HG03064 (cell line): ENCODE measurements around the gene FAM110A.
A peak's percentile ranks its signal among the peaks of the same experiment; 100 is the strongest.
"Not testable (repeated sequence)": the region's sequence is repeated elsewhere in the genome, so short reads cannot be mapped to it uniquely, and the experiment has no call there.

ENCODE experiments used
- ATAC-seq: cut with Tn5 transposase; IDR thresholded peaks from one replicate; pipeline ENCODE4 v1.9.1; 2021; ENCODE audit warnings: low read depth; ENCODE audit not compliant: unreplicated experiment

Gene FAM110A

DNA sequence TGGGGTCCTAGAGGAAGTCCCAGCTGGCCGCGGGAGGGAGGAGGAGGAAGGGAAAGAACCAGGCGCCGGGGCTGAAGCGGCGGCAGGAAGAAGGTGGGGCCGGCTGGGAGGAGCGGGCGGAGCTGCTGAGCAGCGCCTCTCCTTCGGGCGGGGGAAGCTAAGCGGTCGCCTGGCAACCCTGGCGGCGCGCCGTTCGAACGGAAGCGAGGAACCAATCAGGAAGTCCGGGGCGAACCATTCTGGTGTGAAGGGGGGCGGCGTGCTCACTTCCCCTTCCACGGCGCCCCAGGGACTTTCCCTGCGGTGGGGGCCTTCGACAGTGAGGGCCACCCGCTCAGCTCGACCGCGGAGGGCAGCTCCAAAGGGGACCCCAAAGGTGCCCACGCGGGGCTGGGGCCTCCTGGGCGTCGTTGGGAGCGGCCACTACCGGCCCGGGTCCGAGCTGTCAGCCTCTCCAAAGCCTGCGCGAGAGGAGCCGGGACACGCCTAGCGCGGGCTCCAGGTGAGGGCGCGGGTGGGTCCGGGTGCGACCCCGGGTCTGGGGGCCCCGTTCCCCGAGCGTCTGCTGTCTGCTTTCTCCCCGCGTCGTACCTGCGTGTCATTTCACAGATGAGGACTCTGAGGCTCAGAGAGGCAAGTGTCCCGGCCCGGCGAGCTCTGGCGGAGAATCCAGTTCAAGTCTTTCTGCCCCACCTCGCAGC, at the start of gene FAM110A:
TSS of gene FAM110A (plus strand) at position 266 of the 701 bp plus-strand sequence. CDS start 11,090 bp downstream, outside the sequence.
- ATAC-seq = peak; percentile 81

DNA sequence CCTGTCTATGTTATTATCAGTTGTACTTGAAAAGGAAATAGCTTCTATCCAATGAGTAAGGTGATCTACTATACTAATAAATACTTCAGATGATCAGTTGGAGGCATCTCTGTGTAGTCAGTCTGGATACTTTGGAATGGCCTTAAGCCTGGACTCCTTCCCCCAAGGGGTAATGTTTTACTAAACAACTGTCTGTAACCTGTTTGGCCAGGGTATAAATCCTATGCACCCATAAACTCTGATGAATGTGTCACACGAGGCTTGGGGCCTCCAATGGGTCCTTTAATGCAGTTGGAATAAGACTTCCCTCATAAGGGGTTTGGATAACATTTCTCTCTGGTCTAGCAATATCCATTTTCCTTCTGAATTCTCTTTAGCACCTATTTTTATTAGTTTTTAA, 45.7 kb upstream of the FAM110A start:
- ATAC-seq = no peak

DNA sequence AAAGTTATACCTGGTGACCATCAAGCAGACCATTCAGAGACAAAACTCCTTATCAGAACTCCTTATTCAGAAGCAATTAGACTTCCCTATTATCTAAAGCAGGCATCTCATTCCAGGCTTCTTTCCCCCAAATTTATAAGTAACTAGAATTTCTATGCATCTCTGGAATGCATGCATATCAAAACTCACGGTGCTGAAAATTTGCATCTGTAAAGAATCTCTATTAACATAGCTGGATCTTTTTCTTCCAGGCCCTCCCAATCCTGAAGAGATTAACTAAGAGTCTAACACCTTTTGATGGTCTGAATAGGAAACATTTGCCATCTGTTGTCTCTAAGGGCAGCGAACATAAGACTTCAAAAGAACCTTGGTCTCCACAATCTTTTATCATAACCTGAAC, 42.5 kb upstream of the FAM110A start:
- no peak for ATAC-seq

GRCh38 chr20:792248-792647, 41.3 kb upstream of the FAM110A start:
- ATAC-seq = no peak

- ATAC-seq = no peak
Observed at GRCh38 chr20:796921-797320, 36.6 kb upstream of the FAM110A start.

DNA sequence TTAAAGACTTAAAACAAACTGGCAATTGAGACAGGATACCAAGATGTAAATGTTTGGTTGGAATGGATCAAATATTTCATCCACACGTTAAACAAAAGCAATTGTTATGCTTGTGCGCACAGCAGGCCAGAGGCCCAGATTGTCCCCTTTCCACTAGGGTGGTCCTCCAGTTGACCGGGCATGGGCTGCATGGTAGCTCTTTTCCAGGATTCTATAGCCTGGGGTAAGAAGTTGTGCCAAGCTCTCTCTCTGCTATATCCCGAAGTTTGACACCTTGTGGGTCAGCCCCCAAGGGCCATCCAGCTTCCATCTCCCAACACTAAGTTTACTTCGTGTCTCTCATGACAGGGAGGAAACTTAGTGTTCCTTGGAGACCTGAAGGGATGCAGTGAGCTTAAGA, 34.8 kb upstream of the FAM110A start:
- not testable (repeated sequence) for ATAC-seq

DNA sequence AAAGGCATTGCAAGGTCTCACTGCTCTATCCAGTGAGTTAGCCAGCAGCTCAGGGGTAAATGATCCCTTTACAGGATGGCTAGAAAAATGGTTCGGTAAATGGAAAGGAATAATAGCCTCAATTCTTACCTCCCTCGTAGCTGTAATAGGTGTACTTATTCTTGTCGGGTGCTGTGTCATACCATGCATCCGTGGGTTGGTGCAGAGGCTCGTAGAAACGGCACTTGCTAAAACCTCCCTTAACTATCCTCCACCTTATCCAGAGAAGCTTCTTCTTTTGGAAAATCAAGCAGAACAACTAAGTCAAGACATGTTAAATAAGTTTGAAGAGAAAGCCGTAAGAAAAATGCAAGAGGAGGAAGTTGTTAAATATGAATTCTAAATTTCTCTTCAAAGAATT, 33.5 kb upstream of the FAM110A start:
- not testable (repeated sequence) for ATAC-seq

DNA sequence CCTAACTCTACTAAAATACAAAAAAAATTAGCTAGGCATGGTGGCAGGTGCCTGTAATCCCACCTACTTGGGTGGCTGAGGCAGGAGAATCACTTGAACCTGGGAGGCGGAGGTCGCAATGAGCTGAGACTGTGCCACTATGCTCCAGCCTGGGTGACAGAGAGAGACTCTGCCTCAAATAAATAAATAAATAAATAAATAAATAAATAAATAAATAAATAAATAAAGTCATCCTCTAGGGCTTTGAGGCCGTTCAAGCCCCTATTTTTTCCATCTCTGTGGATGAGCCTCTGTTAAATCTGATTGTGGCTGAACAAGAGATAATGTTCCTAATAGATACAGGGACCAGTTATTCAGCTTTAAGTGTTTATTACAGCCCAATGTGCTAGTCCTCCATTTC, 31.8 kb upstream of the FAM110A start:
- ATAC-seq = no peak

DNA sequence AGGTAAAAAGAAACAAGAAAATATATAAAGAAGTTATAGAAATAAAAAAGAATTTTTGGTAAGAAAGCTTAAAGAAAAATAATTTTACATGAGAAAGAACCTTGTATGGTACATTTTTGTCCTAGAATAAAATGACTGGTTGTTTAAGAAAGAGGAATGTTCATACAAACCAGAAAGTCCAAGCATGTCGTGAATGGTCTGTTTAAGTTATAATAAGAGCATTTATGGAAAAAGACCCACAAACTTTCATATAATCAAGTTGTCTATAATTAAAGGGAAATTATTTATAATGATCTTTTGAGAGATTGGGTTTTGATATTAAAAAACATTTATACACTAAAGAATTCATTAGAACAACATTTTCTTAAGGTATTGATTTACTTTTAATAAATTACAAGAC, 27.8 kb upstream of the FAM110A start:
- ATAC-seq = no peak

DNA sequence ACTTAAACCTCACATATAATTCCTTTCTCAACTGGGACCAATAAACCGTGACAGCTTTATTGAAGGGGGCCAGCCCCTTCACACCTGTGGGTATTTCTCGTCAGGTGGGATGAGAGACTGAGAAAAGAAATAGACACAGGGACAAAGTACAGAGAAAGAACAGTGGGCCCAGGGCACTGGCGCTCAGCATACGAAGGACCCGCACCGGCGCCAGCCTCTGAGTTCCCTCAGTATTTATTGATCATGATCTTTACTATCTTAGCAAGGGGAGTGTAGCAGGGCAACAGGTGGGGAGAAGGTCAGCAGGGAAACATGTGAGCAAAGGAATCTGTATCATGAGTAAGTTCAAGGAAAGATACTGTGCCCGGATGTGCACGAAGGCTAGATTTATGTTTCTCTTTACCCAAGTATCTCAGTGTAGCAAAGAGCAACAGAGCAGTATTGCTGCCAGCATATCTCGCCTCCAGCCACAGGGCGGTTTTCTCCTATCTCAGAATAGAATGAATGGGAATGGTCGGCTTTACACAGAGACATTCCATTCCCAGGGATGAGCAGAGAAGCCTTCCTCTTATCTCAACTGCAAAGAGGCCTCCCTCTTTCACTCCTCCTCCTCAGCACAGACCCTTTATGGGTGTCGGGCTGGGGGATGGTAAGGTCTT, 21.6 kb upstream of the FAM110A start:
- ATAC-seq = not testable (repeated sequence)

DNA sequence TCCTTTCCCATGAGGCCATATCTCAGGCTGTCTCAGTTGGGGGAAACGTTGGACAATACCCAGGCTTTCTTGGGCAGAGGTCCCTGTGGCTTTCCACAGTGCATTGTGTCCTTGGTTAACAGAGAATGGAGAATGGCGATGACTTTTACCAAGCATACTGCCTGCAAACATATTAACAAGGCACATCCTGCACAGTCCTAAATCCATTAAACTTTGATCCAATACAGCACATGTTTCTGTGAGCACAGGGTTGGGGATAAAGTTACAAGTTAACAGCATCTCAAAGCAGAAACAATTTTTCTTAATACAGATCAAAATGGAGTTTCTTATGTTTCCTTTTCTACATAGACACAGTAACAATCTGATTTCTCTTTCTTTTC, 21.1 kb upstream of the FAM110A start:
- not testable (repeated sequence) for ATAC-seq

- ATAC-seq = no peak
Observed at GRCh38 chr20:813390-813789, 20.1 kb upstream of the FAM110A start.

DNA sequence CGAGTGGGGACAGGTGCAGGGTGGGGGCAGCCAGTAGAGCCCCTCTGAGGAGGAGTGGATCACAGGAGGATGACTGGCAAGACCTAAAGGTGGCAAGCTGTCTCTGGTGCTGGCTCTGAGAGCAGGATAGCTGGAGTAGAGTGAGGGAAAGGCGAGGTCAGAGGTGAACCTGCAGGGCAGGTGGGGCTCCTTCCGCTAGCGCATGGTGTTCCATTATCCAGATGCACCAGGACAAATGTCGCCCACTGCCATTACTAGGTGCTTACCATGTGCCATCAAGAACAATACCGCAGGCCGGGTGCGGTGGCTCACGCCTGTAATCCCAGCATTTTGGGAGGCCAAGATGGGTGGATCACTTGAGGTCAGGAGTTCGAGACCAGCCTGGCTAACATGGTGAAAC, 18.3 kb upstream of the FAM110A start:
- no peak for ATAC-seq

- ATAC-seq = no peak
Observed at GRCh38 chr20:815914-816606, 17.5 kb upstream of the FAM110A start.

DNA sequence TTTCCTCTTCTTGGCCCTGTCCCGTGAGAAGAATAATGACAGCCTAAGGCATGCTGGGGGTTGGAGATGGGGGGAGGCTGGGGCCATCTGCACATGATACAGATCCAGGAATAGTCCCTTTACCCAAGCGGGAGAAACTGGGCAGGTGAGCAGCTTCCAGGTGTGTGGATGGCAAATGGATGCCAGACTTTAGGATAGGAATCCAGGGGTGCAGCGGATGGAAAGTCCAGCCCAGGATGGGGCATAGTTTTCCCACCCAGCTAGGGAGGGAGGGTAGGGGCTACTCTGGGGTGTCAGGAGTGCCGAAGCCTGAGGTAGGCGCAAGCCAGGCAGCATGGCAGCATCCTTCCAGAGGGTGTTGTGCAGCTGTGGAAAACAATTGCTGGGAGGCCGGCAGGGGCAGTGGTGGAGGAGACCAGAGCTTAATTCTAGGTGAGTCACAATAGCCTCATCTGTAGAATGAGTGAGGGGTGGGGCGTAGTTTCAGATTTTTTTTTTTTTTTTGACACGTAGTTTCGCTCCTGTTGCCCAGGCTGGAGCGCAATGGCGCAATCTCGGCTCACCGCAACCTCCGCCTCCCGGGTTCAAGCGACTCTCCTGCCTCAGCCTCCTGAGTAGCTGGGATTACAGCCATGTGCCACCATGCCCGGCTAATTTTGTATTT, 15.4 kb upstream of the FAM110A start:
- ATAC-seq = no peak

DNA sequence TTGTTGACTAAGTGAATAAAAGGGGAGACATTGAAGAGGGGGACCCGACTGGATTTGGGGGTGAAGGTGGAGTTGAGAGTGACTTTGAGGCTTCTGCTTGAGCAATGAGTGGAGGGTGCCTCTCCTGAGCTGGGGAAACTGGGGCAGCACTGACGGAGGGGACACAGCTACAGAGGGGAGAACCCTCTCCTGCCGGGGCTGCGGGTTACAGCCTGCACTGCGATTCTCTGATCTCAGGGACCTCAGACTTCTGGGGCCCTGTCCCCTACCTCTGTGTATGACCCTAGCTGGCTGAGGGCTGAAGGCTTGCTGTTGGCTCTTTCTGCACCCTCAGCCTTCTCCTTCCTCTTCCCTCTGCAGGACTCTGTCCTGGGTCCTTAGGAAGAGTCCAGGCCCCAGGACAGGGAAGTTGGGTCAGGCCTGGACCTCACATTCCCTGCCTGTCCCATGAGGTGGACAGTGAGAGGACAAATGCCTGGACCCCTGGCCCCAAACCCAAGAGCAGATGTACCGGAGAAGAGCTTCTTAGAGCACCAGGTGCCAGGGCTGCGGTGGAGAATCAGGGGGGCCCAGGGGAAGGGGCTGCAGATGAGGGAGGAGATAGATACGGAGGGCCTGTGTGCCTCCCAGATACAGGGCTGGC, 13.7 kb upstream of the FAM110A start:
- ATAC-seq = no peak

- no peak for ATAC-seq
Observed at GRCh38 chr20:820323-820953, 13.1 kb upstream of the FAM110A start.

DNA sequence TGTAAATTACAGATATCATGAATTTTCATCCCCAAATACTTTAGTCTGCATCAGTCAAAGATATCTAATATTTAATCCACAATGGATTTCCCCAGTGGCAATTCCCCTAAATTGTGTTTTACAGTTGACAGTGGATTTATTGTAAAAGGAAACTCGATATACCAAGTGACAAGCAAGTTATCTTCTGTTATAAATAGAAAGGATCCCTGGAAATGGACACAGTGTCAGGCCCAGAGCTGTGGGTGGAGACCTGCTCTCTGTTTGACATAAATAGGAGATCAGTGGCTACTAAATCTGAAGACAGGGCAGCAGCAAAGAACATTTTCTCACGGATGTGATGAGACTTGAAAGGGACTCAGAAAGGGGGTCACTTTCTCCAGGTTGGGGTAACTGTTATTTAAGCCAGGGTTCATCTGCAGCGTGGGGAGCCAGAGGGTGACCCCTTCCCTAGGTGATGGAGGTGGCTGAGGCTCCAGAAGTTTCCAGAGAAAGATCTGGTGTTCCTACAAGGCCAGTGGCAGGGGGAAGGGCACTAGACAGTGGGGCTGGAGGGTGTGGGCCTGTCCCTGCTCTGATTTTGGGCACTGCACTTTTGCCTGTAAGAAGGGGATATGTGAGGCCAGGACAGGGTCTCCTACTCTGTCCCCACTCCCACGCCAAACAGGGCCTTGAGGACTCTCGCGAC, 12.3 kb upstream of the FAM110A start:
- ATAC-seq = no peak

- ATAC-seq = no peak
Observed at GRCh38 chr20:821731-822065, 11.8 kb upstream of the FAM110A start.
